ENCODE data around the gene THPO. TPM values are rescaled to one million over a fixed set of nuclear protein-coding genes. Genes with fewer than 3 reads are reported as not detected.
A peak's percentile ranks its signal among the peaks of the same experiment; 100 is the strongest.

Gene THPO
- polyA plus RNA-seq, 3 donors, result 0.98 to 1.3 (median 1.0) TPM

DNA sequence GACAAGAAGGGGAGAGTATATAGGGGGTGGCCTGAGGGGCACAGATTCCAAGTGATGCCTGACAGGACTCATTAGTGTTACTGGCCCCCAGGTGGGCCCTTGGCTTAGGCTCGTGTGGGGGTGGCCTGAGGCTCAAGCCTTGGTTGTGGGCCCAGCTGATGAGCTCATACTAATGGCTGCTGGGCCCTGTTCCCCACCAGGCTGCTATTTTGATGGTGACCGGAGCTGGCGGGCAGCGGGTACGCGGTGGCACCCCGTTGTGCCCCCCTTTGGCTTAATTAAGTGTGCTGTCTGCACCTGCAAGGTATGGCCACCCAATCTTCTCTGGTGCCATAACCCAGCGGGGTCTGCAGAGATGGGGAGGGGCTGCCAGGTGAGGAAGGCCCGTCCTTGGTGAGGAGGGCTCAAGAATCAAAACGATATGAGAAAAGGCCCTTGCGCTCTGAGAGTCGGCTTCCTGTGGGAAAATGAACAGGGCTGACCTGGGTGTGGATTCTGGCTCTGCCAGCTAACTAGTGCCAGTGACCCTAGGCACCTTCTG, 9.2 kb upstream of the THPO start:
- WGBS, 3 donors, result 92 to 94% (median 93%) methylated on average over 12 of the region's 12 CpGs
- no peak overlapping the region for H3K27ac ChIP-seq (ENCODE audit: low read depth, low read length)

DNA sequence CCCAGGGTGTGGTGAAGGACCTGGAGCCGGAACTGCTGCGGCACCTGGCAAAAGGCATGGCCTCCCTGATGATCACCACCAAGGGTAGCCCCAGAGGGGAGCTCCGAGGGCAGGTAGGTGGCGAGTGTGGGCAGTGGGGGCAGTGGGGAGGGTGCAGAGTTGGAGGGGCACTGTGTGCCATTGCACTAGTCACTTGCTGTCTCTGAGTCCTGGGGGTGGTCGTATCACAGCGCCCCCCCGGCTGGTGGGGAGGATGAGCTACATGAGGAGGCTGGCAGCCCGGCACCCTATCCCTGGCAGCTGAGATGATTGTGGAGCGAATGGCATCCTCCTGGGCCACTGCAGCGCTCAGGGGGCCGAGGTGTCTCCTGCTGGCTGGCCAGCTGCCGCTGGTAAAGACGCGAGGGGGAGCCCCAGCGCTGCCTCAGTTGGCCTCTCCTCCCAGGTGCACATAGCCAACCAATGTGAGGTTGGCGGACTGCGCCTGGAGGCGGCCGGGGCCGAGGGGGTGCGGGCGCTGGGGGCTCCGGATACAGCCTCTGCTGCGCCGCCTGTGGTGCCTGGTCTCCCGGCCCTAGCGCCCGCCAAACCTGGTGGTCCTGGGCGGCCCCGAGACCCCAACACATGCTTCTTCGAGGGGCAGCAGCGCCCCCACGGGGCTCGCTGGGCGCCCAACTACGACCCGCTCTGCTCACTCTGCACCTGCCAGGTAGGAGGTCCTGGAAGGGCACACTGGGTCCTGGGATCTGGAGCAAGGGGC, 8.2 kb upstream of the THPO start:
- 74 to 85% (median 81%) methylated on average over 30 to 37 of the region's 37 CpGs for WGBS, 3 donors
- H3K27ac ChIP-seq (ENCODE audit: low read depth, low read length), result no peak overlapping the region

DNA sequence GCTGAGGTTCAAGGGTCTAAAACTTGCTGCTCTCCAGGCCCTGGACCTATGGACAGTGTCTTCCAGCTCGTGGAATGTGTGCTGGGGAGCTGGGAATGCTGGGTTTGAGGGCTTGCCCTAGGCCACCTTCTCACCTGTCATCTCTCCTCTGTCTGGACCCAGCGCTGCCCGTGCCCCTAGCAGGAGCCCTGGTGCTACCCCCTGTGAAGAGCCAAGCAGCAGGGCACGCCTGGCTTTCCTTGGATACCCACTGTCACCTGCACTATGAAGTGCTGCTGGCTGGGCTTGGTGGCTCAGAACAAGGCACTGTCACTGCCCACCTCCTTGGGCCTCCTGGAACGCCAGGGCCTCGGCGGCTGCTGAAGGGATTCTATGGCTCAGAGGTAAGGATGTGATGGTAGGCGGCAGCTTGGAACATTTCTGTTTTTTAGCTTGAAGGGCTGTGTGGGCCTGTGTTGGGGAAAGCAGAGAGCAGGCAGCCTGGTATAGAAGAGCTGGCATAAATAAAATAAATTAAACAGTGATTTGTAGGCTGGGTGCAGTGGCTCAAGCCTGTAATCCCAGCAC, 6.9 kb upstream of the THPO start:
- 90 to 94% (median 92%) methylated on average over 8 of the region's 8 CpGs for WGBS, 3 donors
- no peak overlapping the region for H3K27ac ChIP-seq (ENCODE audit: low read depth, low read length)

DNA sequence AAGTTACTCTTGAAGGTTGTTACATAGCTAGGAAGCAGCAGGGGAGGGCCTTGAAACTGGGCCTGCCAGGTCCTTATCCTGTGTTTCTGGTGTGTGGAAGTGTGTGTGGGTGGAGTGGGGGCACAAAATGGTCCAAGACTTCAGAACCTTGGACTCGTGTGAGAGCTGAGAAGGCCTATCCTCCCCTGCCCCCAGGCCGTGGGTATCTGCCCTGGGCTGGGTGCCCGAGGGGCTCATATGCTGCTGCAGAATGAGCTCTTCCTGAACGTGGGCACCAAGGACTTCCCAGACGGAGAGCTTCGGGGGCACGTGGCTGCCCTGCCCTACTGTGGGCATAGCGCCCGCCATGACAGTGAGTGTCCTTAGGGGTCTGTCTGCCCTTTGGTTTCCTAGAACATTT, 6.3 kb upstream of the THPO start:
- WGBS, 3 donors, result 80 to 87% (median 85%) methylated on average over 9 of the region's 9 CpGs
- H3K27ac ChIP-seq (ENCODE audit: low read depth, low read length), result no peak overlapping the region

DNA sequence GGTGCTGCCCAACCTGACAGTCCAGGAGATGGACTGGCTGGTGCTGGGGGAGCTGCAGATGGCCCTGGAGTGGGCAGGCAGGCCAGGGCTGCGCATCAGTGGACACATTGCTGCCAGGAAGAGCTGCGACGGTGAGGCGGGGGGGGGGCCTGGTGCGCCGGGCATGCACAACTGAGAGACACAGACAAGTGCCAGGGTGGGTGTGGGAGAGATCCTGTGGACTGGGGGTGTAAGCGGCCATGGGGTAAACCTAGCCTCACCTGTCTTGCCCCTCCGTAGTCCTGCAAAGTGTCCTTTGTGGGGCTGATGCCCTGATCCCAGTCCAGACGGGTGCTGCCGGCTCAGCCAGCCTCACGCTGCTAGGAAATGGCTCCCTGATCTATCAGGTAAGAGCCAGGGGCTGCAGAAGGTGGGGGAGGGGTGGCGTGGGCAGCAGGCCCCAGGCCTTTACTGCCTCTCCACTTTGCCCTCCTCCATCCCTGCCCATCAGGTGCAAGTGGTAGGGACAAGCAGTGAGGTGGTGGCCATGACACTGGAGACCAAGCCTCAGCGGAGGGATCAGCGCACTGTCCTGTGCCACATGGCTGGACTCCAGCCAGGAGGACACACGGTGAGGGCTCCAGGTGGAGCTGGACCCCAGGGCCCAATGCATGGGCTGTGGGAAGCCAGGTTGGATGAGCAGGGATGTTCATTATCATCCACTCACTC, 5.2 kb upstream of the THPO start:
- WGBS, 3 donors, result 93 to 95% (median 94%) methylated on average over 15 of the region's 15 CpGs
- H3K27ac ChIP-seq (ENCODE audit: low read depth, low read length), result no peak overlapping the region

DNA sequence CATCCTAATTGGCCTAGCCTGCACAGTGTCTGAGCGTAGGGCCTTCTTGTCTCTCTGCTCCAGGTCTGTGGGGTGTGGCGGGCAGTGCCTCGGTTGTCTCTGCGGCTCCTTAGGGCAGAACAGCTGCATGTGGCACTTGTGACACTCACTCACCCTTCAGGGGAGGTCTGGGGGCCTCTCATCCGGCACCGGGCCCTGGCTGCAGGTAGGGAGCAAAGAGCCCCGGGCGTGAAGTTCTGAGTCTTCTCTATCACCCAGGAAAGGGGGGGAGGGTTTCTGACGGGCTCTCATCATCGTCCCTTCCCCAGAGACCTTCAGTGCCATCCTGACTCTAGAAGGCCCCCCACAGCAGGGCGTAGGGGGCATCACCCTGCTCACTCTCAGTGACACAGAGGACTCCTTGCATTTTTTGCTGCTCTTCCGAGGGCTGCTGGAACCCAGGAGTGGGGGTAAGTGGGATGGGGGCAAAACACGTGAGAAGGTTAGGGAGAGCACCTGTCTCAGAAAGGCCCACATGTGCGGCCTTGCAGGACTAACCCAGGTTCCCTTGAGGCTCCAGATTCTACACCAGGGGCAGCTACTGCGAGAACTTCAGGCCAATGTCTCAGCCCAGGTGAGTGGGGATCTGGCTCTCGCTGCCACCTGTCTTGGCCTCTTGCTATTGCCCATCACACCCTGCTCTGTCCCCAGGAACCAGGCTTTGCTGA, 4.5 kb upstream of the THPO start:
- no peak overlapping the region for H3K27ac ChIP-seq (ENCODE audit: low read depth, low read length)
- WGBS, 3 donors, result 87 to 96% (median 95%) methylated on average over 16 of the region's 16 CpGs

DNA sequence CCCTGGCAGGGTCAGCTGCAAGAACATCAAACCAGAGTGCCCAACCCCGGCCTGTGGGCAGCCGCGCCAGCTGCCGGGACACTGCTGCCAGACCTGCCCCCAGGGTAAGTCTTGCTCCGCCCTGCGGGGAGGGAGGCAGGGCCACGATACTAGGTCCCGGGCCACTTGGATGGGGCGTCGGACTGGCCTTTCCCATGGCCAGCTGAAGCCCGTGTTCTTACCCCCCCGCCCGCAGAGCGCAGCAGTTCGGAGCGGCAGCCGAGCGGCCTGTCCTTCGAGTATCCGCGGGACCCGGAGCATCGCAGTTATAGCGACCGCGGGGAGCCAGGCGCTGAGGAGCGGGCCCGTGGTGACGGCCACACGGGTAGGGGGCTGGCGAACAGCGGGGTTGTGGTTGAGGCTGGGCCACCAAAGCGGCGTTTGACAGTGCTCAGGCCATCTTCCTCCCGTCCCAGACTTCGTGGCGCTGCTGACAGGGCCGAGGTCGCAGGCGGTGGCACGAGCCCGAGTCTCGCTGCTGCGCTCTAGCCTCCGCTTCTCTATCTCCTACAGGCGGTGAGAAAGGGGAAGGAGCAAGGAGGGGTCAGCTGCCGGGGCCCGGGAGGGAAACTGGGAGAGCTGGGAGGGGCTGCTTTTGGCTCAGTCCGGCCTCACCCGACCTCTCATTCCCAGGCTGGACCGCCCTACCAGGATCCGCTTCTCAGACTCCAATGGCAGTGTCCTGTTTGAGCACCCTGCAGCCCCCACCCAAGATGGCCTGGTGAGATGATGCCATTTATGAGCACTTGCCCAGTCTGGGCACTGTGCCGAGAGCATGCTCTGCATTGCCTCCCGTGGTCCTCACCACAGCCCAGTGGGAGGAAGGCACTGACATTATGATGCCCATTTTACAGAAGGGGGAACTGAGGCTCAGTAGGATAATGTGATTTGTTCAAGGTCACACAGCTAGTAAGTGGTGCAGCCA, 3.5 kb upstream of the THPO start:
- 12 to 58% (median 14%) methylated on average over 45 to 55 of the region's 55 CpGs for WGBS, 3 donors
- no peak overlapping the region for H3K27ac ChIP-seq (ENCODE audit: low read depth, low read length)

DNA sequence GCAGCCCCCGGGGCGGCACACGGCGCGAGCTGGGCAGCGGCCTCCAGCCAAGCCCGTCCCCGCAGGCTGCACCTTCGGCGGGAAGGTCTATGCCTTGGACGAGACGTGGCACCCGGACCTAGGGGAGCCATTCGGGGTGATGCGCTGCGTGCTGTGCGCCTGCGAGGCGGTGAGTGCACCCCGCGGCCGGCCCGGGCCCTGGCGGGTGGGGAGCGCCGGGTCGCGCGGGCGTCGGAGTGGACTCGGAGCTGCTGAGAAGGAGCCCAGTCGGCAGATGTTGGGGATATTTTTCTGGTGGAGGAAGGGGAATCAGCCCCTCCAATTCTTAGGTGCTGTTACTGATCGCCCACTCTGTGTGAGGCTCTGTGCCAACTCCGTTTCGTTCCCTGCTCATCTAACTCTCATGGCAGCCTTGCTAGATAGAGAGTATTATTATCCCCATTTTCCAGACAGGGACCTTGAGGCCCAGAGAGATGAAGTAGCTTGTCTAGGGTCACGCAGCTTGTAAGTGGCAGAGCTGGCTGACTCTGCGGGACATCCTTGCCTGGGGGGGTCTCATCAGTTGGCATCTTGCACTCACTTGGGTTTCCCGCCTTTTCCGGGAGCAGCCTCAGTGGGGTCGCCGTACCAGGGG, 2.7 kb upstream of the THPO start:
- no peak overlapping the region for H3K27ac ChIP-seq (ENCODE audit: low read depth, low read length)
- WGBS, 3 donors, result 2 to 4% (median 3%) methylated on average over 34 to 42 of the region's 42 CpGs

DNA sequence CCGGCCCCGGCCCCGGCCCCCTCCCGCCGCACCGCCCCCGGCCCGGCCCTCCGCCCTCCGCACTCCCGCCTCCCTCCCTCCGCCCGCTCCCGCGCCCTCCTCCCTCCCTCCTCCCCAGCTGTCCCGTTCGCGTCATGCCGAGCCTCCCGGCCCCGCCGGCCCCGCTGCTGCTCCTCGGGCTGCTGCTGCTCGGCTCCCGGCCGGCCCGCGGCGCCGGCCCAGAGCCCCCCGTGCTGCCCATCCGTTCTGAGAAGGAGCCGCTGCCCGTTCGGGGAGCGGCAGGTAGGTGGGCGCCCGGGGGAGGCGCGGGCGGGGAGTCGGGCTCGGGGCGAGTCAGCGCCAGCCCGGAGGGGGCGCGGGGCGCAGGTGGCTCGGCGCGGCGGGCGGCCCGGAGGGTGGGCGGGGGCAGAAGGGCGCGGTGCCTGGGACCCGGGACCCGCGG, 2.2 kb upstream of the THPO start:
- peak overlapping the region; percentile 4 for H3K27ac ChIP-seq (ENCODE audit: low read depth, low read length)
- 0 to 1% (median 1%) methylated on average over 34 to 51 of the region's 62 CpGs for WGBS, 3 donors

DNA sequence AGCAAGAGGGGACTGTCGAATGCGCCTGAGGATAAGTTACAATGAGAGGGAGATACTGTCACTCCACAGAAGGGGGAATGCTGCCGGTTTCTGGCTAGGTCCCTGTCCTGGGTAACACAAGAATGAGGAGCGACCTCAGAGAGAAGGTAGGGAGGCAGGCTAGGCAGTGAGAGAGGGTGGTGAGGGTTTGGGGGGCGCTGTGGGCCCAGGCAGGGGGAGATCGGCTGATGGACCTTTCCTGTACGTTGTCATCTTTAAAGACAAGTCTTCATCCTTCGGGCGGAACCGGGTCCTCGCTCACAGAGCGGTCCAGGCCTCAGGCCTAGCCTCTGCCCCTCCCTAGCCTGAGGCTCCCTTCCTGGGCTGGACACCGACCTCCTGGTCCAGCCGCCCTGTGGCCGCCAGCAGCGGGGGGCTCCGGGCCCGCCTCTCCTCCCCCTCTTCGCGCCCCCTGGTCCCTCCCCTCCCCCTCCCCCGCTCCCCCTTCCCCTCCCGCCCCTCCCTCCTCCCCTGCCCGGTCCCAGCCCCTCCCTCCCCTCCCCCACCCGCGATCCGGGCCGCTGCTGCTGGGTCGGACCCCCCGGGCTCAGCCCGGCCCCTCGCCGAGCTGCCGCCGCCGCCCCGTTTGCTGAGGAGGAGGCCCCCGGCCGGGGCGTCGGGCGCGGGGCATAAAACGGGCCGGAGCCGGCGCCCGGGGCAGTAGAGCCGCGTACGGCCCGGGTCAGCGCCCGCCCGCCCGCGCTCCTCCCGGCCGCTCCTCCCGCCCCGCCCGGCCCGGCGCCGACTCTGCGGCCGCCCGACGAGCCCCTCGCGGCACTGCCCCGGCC, 1.6 kb upstream of the THPO start, which contains the start of gene CHRD:
Gene CHRD, plus strand, starts transcription at position 697 of the 827 bp plus-strand sequence. CDS start 265 bp downstream, outside the sequence.
- WGBS, 3 donors, result 17 to 30% (median 27%) methylated on average over 25 to 63 of the region's 71 CpGs
- peak within 1 kb of the TSS; percentile 58 for H3K27ac ChIP-seq (ENCODE audit: low read depth, low read length)

DNA sequence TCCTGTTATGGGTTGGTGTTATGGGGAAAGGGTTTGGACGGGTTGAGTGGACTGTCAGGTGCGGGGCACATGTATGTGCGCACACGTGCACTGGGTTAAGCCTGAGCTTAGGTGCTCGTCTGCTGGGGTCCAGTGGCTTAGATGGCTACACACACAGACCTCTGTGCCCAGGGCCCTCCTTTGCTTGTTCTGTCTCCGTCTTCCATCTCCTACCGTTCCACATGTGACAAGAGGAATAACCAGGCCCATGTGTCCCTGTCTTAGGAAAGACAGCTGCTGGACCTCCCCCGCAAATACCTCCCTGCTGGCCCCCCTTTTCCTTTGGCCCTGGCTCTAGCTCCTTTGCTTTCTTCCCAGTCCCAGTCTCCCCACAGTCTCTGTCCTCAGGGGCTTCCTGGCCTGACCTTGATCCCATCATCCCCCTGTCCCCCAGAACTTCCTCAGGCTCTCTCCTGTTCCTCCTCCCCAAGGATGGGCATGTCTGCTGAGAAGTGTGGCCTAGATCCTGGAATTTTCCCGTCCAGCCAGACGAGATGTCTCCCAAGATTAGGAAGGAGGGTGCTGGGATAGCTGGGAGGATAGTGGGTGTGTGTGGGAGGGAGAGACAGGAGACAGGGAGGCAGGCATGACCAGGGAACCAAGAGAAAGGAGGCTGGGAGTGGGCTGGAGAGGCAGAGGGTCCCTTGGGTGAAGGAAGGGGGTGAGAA, 797 bp upstream of the THPO start:
- WGBS, 3 donors, result 74 to 88% (median 80%) methylated on average over 10 of the region's 10 CpGs
- peak overlapping the region; percentile 58 for H3K27ac ChIP-seq (ENCODE audit: low read depth, low read length)

DNA sequence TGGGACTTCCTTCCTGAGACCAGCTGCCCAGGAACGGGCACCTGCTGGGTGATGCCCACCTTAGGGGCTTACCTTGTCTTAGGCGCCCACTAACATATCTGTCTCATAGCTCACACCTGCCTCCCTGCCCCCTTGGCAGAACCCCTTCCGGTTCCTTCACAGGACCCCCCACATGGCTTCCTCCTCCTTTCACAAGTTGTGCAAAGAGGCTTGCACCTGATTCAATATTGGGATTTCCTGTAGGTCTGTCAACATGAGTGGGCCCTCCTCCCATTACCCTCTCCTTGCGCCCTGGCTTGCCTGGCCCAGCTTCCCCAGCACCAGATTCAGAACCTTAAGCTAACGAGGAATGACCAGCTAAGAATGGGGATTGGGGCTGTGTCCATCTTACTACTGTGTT, 633 bp downstream of the THPO start:
- WGBS, 3 donors, result 57 to 69% (median 63%) methylated on average over 5 of the region's 5 CpGs

DNA sequence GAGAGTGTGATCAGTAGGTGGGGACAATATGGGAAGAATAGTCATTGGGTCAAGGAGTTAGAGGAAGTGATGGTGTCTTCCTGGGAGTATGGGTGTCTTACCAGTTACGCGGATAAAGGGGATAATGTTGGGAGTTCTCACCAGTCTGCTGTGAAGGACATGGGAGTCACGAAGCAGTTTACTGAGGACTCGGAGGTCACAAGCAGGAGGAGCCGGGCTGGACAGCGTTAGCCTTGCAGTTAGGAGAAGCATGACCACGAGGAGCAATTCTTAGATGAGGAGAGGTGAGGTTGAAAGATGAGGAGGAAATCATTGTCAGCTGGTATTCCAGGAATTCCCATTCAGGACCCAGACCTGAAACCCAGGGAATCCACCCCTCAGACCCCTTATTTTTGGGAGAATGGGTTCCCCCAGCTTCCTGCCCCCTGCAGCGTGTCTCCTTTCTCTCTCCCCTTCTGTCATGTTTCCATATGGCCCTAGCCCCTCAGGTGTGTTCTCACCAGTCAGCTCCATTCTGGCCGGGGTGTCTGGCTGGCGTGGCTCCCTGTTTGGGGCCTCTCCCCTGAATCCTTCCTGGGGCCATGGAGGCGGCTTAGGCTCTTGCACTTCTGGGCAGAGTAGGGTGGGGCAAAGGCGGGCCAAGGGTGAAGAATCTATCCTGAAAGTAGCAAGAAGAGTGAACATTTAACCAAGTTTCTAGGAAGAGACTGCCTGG, 2.1 kb downstream of the THPO start:
- 87 to 94% (median 90%) methylated on average over 12 of the region's 12 CpGs for WGBS, 3 donors
- H3K27ac ChIP-seq (ENCODE audit: low read depth, low read length), result no peak overlapping the region

More for the DNA sequence above, 633 bp downstream of the THPO start:
- no peak overlapping the region for H3K27ac ChIP-seq (ENCODE audit: low read depth, low read length)

DNA sequence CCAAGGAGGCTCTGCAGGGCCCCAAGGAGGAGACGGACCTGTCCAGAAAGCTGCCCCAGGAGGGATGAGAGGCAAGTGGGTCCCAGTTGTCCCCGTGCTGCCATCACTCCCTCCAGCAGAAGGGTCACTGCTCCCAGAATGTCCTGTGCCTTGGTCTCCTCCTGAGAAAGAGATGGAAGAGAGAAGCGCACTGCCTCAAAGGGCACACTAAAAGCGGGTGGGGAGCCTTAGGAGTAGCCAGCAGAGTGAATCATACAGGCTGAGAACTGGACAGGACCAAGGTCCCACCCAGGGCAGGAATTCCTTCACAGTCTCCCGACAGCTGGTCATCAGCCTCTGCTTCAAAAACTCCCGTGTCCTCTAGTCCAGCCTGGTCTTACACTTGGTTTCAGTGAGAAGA, 4.6 kb downstream of the THPO start:
- 72 to 77% (median 76%) methylated on average over 6 of the region's 6 CpGs for WGBS, 3 donors
- H3K27ac ChIP-seq (ENCODE audit: low read depth, low read length), result no peak overlapping the region

DNA sequence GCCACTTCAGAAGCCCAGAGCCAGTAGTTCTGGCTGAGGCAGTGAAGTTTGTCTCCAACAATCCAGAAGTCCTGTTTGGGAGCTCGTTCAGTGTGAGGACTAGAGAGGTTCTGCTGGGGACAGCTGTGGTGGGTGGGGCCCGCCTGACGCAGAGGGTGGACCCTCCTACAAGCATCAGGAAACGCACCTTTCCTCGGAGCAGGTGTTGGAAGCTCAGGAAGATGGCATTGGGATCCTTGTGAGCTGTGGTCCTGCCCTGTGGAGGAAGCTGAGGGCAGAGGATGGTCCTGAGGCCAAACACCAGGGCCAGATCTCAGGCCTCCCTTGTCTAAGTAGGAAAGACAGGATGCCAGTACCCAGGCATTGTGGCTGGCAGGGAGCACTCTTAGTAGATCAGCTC, 5.1 kb downstream of the THPO start:
- no peak overlapping the region for H3K27ac ChIP-seq (ENCODE audit: low read depth, low read length)
- WGBS, 3 donors, result 64 to 81% (median 77%) methylated on average over 5 of the region's 5 CpGs
